Body of pancreas (tissue), 4 donors: ENCODE results near the gene WBP1L. TPM values are rescaled to one million over a fixed set of nuclear protein-coding genes. Genes with fewer than 3 reads are reported as not detected.

Experiments
- ATAC-seq: fragments of 150-250 bp; one replicate; pipeline ENCODE4 v1.9.1; 2016
- DNase-seq, 4 donors: peaks; one replicate each; pipeline ENCODE4 v3.0.0-alpha.2; 2019
- H3K27ac ChIP-seq, 4 donors: fragments of 200-600 bp; sonication (generic); 1 replicate in 3 of 4; 2 replicates in 1 of 4; pipeline versions ENCODE4 v1.5.1 to v1.6.1; 2016 to 2019; ENCODE audit warnings: mild to moderate bottlenecking in 1 of 4, mixed read lengths in 1 of 4, moderate library complexity in 1 of 4
- H3K27me3 ChIP-seq, 2 donors: fragments of 200-600 bp; sonication (generic); one replicate each; pipeline ENCODE4 v1.6.0; 2016; ENCODE audit warnings: mild to moderate bottlenecking in 1 of 2
- H3K36me3 ChIP-seq, 2 donors: fragments of 200-600 bp; sonication (generic); replicated peaks in 1 of 2; 2 replicates each; pipeline ENCODE4 v1.5.1; 2016; ENCODE audit warnings: low read depth in 2 of 2; ENCODE audit not compliant: insufficient read depth in 1 of 2
- H3K4me1 ChIP-seq: fragments of 200-600 bp; sonication (generic); one replicate; pipeline ENCODE4 v1.6.0; 2016
- H3K4me3 ChIP-seq, 2 donors: fragments of 200-600 bp; sonication (generic); 1 replicate in 1 of 2; 2 replicates in 1 of 2; pipeline ENCODE4 v1.5.1; 2016 to 2019
- H3K9me3 ChIP-seq, 3 donors: fragments of 200-600 bp; sonication (generic); 1 replicate in 2 of 3; 2 replicates in 1 of 3; pipeline ENCODE4 v1.5.1; 2016
- CTCF ChIP-seq, 7 experiments: fragments of 450-650 bp in 4 of 7; fragments of 200-600 bp in 3 of 7; sonication (generic) in 3 of 7; IDR thresholded peaks; one replicate each; pipeline ENCODE4 v1.5.1; 2016 to 2019; ENCODE audit warnings: antibody characterized with exemption in 7 of 7
- POLR2A ChIP-seq, 3 donors: fragments of 450-650 bp; IDR thresholded peaks; one replicate each; pipeline ENCODE4 v1.6.1; 2016; ENCODE audit warnings: antibody characterized with exemption in 3 of 3, mild to moderate bottlenecking in 2 of 3
- WGBS, 2 donors: methylation state at CpG; one replicate each; pipeline ENCODE4 v1.1.5; 2017; 5-methylcytosine and 5-hydroxymethylcytosine counted together
- intact Hi-C: fragments of 100-400 bp; cut with DNase I; formaldehyde crosslinking; loops from one replicate; pipeline ENCODE4 v1.15.1; 2023
- total RNA-seq, 2 donors: library from RNA; depleted of rRNA; stranded (reverse); fragments of >200 nt; gene quantifications; one replicate each; pipeline ENCODE4 v1.1.0, GENCODE V29; 2016

The WBP1L gene
- total RNA-seq, 2 donors from 2014 or later: 30.6 to 55.4 TPM

- no peak for DNase-seq
These were observed 22.9 kb upstream of the WBP1L start for GRCh38 chr10:102720775-102721301.

GRCh38 chr10:102721954-102722353 lies 21.8 kb upstream of the WBP1L start:
- H3K36me3 ChIP-seq: peaks cover 0 to under 1% of the 10 kb centered on the region in 2 donors
- WGBS, 2 donors: 73 to 77% methylated on average over 4 of the region's 4 CpGs
- H3K27ac ChIP-seq: no peak overlapping the region
- DNase-seq (no peak), ATAC-seq (no peak)
- intact Hi-C loops: loop anchor here (10.0 kb wide), 1 partner anchor 183 kb away; no protein-coding TSS in a partner anchor
- no peaks in the 10 kb centered on the region for H3K9me3 ChIP-seq
- no peaks in the 10 kb centered on the region for H3K27me3 ChIP-seq
- no peak for TF ChIP-seq CTCF (IDR thresholded peaks at IDR 0.05)
- no peak for TF ChIP-seq POLR2A (IDR thresholded peaks at IDR 0.05)
- peaks cover 8% of the 10 kb centered on the region for H3K4me1 ChIP-seq
- H3K4me3 ChIP-seq: no peak overlapping the region

More at GRCh38 chr10:102720775-102721301, 22.9 kb upstream of the WBP1L start:
- TF ChIP-seq POLR2A (IDR thresholded peaks at IDR 0.05) (no peak), CTCF (IDR thresholded peaks at IDR 0.05) (no peak)
- no peaks in the 10 kb centered on the region for H3K36me3 ChIP-seq
- no peaks in the 10 kb centered on the region for H3K9me3 ChIP-seq
- no peaks in the 10 kb centered on the region for H3K27me3 ChIP-seq
- H3K4me1 ChIP-seq: peaks cover 13% of the 10 kb centered on the region
- no peak for ATAC-seq
- intact Hi-C loops: loop anchor here (10.0 kb wide), 1 partner anchor 184 kb away; no protein-coding TSS in a partner anchor
- H3K4me3 ChIP-seq: no peak overlapping the region
- WGBS, 2 donors: 70 to 75% methylated on average over 6 of the region's 6 CpGs
- no peak overlapping the region for H3K27ac ChIP-seq

- DNase-seq (no peak), ATAC-seq (no peak)
- no peaks in the 10 kb centered on the region for H3K27me3 ChIP-seq
- TF ChIP-seq CTCF (IDR thresholded peaks at IDR 0.05) (no peak), POLR2A (IDR thresholded peaks at IDR 0.05) (no peak)
- H3K27ac ChIP-seq: no peak overlapping the region
- intact Hi-C loops: loop anchor here (10.0 kb wide), 1 partner anchor 181 kb away; no protein-coding TSS in a partner anchor
- H3K4me3 ChIP-seq: no peak overlapping the region
- H3K9me3 ChIP-seq: no peaks in the 10 kb centered on the region
- H3K36me3 ChIP-seq: peaks cover 0 to 3% of the 10 kb centered on the region in 2 donors
- no peaks in the 10 kb centered on the region for H3K4me1 ChIP-seq
- WGBS, 2 donors: 97% methylated on average over 4 of the region's 4 CpGs
These were observed 19.8 kb upstream of the WBP1L start for GRCh38 chr10:102723989-102724388.

GRCh38 chr10:102726274-102726673 lies 17.5 kb upstream of the WBP1L start:
- H3K27me3 ChIP-seq: no peaks in the 10 kb centered on the region
- H3K36me3 ChIP-seq: peaks cover 0 to 3% of the 10 kb centered on the region in 2 donors
- WGBS, 2 donors: 75 to 81% methylated on average over 3 of the region's 3 CpGs
- intact Hi-C loops: loop anchor here (10.0 kb wide), 1 partner anchor 179 kb away; no protein-coding TSS in a partner anchor
- H3K9me3 ChIP-seq: no peaks in the 10 kb centered on the region
- H3K27ac ChIP-seq: no peak overlapping the region
- H3K4me1 ChIP-seq: no peaks in the 10 kb centered on the region
- no peak for DNase-seq
- ATAC-seq: no peak
- no peak overlapping the region for H3K4me3 ChIP-seq
- TF ChIP-seq CTCF (IDR thresholded peaks at IDR 0.05) (no peak), POLR2A (IDR thresholded peaks at IDR 0.05) (no peak)
